ENCODE measurements around the gene DTNA.
A peak's percentile ranks its signal among the peaks of the same experiment; 100 is the strongest.

The DTNA gene

DNA sequence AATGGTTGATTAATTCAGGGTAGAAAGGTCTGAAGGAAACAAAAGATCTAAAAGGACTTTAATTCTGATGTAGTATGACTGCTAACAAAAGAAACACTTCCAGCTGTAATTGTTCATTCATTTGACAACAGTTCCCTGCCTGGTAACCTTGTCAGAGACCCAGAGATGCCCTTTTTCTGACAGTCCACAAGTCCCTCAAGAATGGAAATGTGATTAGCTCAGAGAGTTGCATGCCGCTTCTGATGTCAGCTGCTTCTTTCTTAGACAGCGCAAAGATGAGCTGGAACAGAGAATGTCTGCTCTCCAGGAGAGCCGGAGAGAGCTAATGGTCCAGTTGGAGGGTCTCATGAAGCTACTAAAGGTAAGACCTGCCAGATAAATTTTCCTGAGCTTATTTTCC is 153.6 kb downstream of the DTNA start:
- TF ChIP-seq, protein P1, sequence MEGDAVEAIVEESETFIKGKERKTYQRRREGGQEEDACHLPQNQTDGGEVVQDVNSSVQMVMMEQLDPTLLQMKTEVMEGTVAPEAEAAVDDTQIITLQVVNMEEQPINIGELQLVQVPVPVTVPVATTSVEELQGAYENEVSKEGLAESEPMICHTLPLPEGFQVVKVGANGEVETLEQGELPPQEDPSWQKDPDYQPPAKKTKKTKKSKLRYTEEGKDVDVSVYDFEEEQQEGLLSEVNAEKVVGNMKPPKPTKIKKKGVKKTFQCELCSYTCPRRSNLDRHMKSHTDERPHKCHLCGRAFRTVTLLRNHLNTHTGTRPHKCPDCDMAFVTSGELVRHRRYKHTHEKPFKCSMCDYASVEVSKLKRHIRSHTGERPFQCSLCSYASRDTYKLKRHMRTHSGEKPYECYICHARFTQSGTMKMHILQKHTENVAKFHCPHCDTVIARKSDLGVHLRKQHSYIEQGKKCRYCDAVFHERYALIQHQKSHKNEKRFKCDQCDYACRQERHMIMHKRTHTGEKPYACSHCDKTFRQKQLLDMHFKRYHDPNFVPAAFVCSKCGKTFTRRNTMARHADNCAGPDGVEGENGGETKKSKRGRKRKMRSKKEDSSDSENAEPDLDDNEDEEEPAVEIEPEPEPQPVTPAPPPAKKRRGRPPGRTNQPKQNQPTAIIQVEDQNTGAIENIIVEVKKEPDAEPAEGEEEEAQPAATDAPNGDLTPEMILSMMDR (IDR thresholded peaks at IDR 0.05; ENCODE audit: control insufficient read depth, insufficient read depth, low read depth, low read length, missing control alignments), result no peak
- no peak overlapping the region for H3K4me3 ChIP-seq (ENCODE audit: control insufficient read depth, low read depth, low read length)
- DNase-seq (ENCODE audit: low read depth), result no peak

DNA sequence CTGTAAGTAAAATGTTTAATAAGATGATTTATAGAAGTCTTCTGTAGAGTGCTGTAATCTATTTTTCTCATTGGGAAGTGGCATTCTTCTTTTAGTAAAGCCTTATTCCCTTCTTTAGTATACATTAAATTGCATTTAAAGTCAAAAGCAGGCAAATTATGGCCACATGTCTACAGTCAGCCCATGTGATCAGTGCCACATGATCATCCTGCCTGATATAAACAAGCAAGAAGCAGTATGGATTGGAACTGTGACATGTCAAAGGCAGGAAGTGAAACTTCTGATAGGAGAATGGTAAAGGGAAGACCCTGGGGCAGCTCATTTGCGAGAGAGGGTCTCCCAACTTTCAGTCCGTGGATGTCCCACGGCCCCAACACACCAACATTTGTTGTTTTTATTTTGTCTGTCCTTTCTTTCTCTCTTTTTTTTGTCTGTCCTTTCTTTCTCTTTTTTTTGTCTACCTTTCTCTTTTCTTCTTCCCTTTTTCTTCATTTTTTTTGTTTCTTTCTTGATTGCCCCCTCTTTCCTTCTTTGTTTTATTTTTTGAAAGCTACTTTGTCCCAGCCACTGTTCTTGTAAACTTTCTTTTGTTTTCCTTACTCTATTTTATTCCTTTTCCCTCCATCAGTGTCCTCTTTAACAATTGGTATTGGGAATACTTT is 154.9 kb downstream of the DTNA start:
- TF ChIP-seq, protein P1 (IDR thresholded peaks at IDR 0.05; ENCODE audit: control insufficient read depth, insufficient read depth, low read depth, low read length, missing control alignments), result no peak
- no peak for DNase-seq (ENCODE audit: low read depth)
- no peak overlapping the region for H3K4me3 ChIP-seq (ENCODE audit: control insufficient read depth, low read depth, low read length)

DNA sequence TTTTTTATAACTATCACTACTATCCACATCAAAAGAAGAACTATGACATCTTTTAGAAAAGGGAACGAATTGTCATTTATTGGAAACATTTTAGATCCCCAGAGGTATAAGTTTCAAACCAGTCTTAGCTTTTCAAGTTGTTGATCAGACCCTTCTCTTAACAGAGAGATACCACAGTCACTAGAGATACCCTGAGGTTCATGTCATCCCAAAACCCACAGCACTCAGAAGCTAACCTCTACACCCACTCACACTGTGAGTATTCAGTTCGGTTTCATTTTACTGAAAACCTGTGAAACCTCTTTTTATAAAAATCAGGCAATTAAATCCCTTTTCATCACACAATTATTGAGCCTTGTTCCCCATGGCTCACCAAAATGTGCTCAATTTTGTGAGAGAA is 156.2 kb downstream of the DTNA start:
- no peak overlapping the region for H3K4me3 ChIP-seq (ENCODE audit: control insufficient read depth, low read depth, low read length)
- TF ChIP-seq, protein P1 (IDR thresholded peaks at IDR 0.05; ENCODE audit: control insufficient read depth, insufficient read depth, low read depth, low read length, missing control alignments), result no peak
- DNase-seq (ENCODE audit: low read depth), result no peak

DNA sequence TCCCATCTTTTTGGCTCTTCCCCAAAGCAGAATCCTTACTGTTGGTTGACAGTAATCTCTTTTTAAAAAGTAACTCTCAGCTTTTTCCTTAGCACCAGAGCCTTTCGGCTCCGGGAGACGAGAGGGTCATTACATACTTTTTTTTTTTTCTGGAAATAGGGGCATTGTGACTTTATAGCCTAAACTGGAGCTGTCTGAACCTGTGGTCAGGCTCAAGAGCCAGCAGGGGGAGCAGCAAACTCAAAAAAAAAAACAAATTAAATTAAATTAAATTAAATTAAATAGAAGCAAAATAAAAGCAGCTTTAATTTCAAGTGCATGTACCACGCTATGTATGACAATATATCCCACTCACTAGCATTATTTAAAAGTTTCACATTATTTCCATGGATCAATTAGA is 156.6 kb downstream of the DTNA start:
- H3K4me3 ChIP-seq (ENCODE audit: control insufficient read depth, low read depth, low read length), result no peak overlapping the region
- DNase-seq (ENCODE audit: low read depth), result no peak
- TF ChIP-seq, protein P1 (IDR thresholded peaks at IDR 0.05; ENCODE audit: control insufficient read depth, insufficient read depth, low read depth, low read length, missing control alignments), result peak; percentile 59

DNA sequence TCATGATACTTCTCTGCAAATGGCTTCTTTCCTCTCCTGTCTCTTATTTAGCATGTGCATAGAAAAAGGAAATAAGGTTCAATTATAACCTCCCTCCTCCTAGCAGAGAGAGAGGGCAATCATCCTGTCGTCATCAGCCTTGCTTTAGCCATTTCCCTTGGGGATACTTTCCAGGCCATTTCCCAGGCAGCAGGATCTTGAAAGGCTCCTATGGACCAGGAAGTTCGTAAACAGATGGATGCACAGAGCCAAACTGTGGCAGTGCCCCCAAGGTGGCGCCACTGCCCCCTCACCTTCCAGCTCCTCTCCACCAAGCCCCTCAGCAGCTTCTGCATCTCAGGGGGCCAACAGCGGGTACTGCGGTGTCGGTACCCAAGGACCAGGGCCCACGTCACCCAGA is 157.4 kb downstream of the DTNA start:
- TF ChIP-seq, protein P1 (IDR thresholded peaks at IDR 0.05; ENCODE audit: control insufficient read depth, insufficient read depth, low read depth, low read length, missing control alignments), result peak; percentile 15
- no peak overlapping the region for H3K4me3 ChIP-seq (ENCODE audit: control insufficient read depth, low read depth, low read length)
- DNase-seq (ENCODE audit: low read depth), result no peak

DNA sequence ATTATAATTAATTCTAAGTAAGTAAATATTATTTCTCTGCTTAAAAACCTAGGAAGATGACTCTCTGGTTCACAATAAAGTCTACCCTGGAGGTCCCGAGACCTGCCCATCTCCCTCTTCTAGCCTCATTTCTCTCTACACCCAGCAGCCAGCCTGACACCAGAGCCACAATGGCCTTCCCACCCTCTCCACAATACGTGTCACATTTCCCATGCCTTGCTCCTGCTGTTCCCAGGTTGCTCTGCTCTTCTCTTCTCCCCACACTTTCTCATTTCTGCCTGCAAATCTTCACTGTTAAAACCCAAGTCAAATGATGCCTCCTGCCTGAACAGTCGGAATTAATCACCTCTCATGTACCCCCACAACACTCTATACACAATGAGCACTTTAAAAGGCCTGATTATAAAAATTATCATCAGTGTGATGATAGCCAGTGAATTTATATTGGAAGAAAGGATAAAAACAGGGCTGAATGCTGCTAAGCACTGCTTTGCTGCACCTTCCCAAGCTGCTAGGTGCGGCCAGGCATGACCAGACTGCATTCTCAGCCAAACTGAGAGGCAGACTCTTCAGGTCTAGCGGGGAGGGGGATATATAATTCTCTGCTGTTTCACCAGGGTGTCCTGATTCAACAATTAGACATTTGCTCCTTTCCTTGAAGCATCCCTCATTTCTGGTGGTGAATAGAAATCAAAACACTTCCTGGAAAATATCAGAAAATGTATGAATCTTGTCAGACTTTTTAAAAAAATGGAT is 160.6 kb downstream of the DTNA start:
- H3K4me3 ChIP-seq (ENCODE audit: control insufficient read depth, low read depth, low read length), result no peak overlapping the region
- DNase-seq (ENCODE audit: low read depth), result no peak
- TF ChIP-seq, protein P1 (IDR thresholded peaks at IDR 0.05; ENCODE audit: control insufficient read depth, insufficient read depth, low read depth, low read length, missing control alignments), result no peak
